Epithelial cell of proximal tubule (primary cell): ENCODE measurements around the gene KANSL1. TPM values are rescaled to one million over a fixed set of nuclear protein-coding genes. Genes with fewer than 3 reads are reported as not detected.

Source experiments
- DNase-seq: peaks from one replicate; pipeline ENCODE4 v3.0.0-alpha.2; 2011; ENCODE audit warnings: low read depth
- H3K4me3 ChIP-seq: 2 replicates; pipeline ENCODE4 v1.5.1; 2011; ENCODE audit warnings: low read depth, mild to moderate bottlenecking, low read length
- total RNA-seq: library from RNA; depleted of rRNA; stranded (reverse); fragments of >200 nt; gene quantifications from 2 replicates; pipeline ENCODE4 v1.2.3, GENCODE V29; 2015
- TF ChIP-seq, protein P1 (sequence below): conservative IDR thresholded peaks from 2 replicates; pipeline ENCODE4 v1.5.1; 2012; ENCODE audit warnings: low read depth, mild to moderate bottlenecking, low read length

The KANSL1 gene
- total RNA-seq, 1 donor from 2014 or later: 33.2 TPM

DNA sequence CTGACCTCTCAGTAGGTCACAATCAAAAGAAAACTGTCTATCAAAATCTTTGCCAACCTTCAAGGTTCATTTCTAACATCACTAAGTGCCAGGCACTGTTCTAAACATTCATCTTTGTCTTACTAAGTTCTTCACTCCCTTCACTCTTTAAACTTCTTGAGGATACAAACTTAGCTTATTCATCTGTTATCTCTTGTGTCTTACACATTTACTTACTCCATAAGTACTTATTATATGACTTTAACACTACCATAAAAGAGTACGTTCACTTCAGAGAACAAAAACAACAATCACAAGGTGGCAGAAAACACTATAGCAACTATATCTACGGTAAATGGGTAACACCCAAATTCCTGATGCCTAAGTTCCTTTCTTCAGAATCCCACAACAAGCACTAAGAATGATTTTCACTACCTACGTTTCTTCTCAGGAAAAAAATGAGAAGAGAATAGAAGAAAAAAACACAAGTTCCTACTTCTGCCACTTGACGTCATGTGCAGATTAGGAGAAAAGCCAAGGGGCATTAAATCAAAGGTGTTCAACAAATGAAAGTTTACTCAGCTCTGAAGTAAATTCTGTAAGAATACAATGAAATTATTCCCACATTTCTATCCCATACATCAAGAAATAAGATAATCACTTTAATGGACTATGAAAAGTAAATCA lies 29.2 kb downstream of the KANSL1 start:
- TF ChIP-seq, protein P1, sequence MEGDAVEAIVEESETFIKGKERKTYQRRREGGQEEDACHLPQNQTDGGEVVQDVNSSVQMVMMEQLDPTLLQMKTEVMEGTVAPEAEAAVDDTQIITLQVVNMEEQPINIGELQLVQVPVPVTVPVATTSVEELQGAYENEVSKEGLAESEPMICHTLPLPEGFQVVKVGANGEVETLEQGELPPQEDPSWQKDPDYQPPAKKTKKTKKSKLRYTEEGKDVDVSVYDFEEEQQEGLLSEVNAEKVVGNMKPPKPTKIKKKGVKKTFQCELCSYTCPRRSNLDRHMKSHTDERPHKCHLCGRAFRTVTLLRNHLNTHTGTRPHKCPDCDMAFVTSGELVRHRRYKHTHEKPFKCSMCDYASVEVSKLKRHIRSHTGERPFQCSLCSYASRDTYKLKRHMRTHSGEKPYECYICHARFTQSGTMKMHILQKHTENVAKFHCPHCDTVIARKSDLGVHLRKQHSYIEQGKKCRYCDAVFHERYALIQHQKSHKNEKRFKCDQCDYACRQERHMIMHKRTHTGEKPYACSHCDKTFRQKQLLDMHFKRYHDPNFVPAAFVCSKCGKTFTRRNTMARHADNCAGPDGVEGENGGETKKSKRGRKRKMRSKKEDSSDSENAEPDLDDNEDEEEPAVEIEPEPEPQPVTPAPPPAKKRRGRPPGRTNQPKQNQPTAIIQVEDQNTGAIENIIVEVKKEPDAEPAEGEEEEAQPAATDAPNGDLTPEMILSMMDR: no peak
- DNase-seq: no peak
- no peak overlapping the region for H3K4me3 ChIP-seq

DNA sequence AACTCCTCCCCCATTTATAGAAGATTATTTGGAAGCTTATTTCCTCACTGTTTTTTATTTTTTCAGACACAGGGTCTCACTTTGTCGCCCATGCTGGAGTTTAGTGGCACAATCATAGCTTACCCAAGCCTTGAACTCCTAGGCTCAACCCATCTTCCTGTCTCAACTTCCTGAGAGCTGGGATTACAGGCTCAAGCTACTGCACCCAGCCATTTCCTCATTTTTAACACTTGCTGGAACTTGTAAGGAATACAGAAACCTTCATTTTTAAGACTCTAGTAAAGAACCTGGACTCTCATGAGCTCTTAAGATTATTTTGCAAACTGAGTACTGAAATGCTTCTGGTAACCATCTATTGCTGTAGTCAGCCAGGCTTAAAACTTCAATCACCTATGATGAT lies 29.9 kb downstream of the KANSL1 start:
- TF ChIP-seq, protein P1: no peak
- no peak overlapping the region for H3K4me3 ChIP-seq
- DNase-seq: no peak

DNA sequence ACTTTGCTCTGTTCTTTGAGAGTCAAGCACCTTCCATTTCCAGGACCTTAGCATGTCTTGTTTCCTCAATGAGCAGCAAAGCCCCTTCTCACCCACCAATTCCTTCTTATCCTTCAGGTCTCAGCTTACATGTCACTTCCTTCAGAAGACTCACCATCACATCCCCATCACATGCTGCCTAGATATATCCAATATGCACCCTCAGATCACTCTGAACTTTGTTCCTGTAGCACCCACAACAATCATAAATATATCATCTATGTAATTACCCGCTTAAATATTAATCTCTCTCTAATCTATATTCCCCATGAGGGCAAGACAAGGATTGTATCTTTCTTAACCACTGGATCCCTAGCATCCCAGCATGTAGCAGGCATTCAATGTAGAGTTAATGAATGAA lies 30.4 kb downstream of the KANSL1 start:
- TF ChIP-seq, protein P1: no peak
- DNase-seq: no peak
- no peak overlapping the region for H3K4me3 ChIP-seq

DNA sequence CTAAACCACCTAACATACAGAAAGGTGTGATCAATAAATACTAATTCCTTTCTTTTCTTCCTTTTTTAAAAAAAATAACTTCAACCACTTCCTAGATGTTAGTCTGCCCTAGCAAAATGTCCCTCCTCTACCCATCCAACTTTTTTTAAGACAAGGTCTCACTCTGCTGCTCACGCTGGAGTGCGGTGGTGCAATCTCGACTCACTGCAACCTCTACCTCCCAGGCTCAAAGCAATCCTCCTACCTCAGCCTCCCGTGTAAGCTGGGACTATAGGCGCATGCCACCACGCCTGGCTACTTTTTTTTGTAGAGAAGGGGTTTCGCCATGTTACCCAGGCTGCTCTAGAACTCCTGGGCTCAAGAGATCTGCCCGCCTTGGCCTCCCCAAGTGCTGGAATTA lies 33.1 kb downstream of the KANSL1 start:
- no peak for DNase-seq
- TF ChIP-seq, protein P1: no peak
- H3K4me3 ChIP-seq: no peak overlapping the region

DNA sequence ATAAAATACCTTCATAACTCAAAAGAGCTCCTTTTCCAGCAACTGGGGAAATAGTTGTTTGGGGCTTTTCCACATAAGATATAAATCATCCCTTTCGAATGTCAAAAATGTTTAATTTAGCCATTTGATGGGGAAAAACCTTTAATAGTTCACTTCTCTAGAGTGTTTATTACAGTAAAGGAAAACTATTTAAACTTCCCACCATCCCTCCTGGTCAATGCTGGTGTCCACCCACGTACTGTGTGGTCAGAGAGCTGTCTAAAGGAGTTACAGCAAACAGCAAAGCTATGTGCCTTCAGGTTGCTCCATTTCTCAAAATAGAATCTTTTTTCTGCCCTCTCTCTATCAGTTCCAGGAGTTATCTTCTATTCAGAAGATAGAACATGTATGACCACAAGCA lies 33.5 kb downstream of the KANSL1 start:
- TF ChIP-seq, protein P1: no peak
- H3K4me3 ChIP-seq: no peak overlapping the region
- DNase-seq: no peak

DNA sequence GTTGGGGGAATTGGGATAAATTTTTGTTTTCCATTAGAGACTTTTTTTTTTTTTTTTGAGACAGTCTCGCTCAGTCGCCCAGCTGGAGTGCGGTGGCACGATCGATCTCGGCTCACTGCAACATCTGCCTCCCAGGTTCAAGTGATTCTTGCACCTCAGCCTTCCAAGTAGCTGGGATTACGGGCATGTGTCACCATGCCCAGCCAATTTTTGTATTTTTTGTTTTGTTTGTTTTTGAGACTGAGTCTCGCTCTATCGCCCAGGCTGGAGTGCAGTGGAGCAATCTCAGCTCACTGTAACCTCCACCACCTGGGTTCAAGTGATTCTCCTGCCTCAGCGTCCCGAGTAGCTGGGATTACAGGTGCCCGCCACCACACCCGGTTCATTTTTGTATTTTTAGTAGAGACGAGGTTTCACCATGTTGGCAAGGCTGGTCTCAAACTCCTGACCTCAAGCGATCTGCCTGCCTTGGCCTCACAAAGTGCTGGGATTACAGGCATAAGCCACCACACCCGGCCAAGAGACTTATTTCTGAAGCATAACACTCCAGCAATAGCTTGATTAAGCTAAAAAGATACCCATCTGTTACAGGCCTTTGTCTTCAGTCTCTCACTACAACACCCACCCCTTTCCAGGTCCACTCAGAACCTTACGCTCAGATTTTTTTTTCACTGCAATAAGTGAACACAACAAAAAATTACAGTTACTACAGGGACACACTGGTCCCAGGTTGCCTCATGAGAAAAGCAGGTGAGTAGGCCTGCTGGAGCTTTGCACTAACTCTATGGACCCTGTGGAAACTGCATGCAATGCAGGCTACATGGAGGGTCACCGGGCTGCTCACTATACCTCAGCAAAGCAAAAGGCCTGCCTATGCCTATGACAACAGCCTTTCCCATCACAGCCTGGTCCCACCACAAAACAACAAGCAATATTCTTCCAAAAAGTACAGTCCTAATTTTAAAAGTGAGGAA lies 34.6 kb downstream of the KANSL1 start:
- TF ChIP-seq, protein P1: no peak
- DNase-seq: no peak
- no peak overlapping the region for H3K4me3 ChIP-seq
